K562 (cell line): ENCODE data around the gene PROKR1. TPM values are rescaled to one million over a fixed set of nuclear protein-coding genes. Genes with fewer than 3 reads are reported as not detected.

ENCODE experiments used
- ARHGAP35 ChIP-seq: fragments of 450-650 bp; IDR thresholded peaks from 2 replicates; pipeline ENCODE4 v1.6.1; 2018; ENCODE audit not compliant: partially characterized antibody
- DPF2 ChIP-seq: fragments of 450-650 bp; IDR thresholded peaks from 2 replicates; pipeline ENCODE4 v1.6.1; 2016
- JUN ChIP-seq, 2 experiments: sonication (generic) in 1 of 2; formaldehyde crosslinking in 1 of 2; IDR thresholded peaks; 2 replicates each; pipeline versions ENCODE4 v1.6.1 to v1.8.0; 2012 to 2022; ENCODE audit warnings: borderline replicate concordance in 2 of 2, mild to moderate bottlenecking in 2 of 2, improper control_type of control experiment in 1 of 2, low read depth in 1 of 2, low read length in 1 of 2, missing genetic modification reagents in 1 of 2
- MAFG ChIP-seq: fragments of 450-650 bp; conservative IDR thresholded peaks from 2 replicates; pipeline ENCODE4 v1.6.1; 2016; ENCODE audit warnings: missing genetic modification characterization, missing compliant biosample characterization
- MCM7 ChIP-seq, 2 experiments: fragments of 450-650 bp; IDR thresholded peaks; 2 replicates each; pipeline ENCODE4 v1.6.1; 2016 to 2018
- MTA1 ChIP-seq: fragments of 450-650 bp; IDR thresholded peaks from 2 replicates; pipeline ENCODE4 v1.6.1; 2017; ENCODE audit warnings: borderline replicate concordance
- MXI1 ChIP-seq: IDR thresholded peaks from 2 replicates; pipeline ENCODE4 v1.6.1; 2011; ENCODE audit warnings: low read depth, mild to moderate bottlenecking, improper control_type of control experiment, low read length
- PCBP1 ChIP-seq: fragments of 200-400 bp; formaldehyde crosslinking; IDR thresholded peaks from 2 replicates; pipeline ENCODE4 v1.6.1; 2018; ENCODE audit warnings: mild to moderate bottlenecking, low read depth, low read length; ENCODE audit not compliant: poor library complexity, severe bottlenecking
- PHB2 ChIP-seq: fragments of 450-650 bp; IDR thresholded peaks from 2 replicates; pipeline ENCODE4 v1.6.1; 2017; ENCODE audit warnings: low read depth
- PRMT5 ChIP-seq: sonication (generic); formaldehyde crosslinking; IDR thresholded peaks from 2 replicates; pipeline ENCODE4 v1.5.0; 2020; ENCODE audit warnings: missing genetic modification reagents
- RCOR1 ChIP-seq, 2 experiments: IDR thresholded peaks; 2 replicates each; pipeline ENCODE4 v1.6.1; 2012; ENCODE audit warnings: low read depth in 2 of 2, low read length in 2 of 2, borderline replicate concordance in 1 of 2, improper control_type of control experiment in 1 of 2
- SIRT6 ChIP-seq: IDR thresholded peaks from one replicate; pipeline ENCODE4 v1.6.1; 2012; ENCODE audit warnings: low read depth, mild to moderate bottlenecking, control low read depth, inconsistent platforms, low read length, moderate library complexity
- SMARCC2 ChIP-seq: fragments of 450-650 bp; IDR thresholded peaks from 2 replicates; pipeline ENCODE4 v1.6.1; 2017; ENCODE audit warnings: antibody characterized with exemption, moderate library complexity, mild to moderate bottlenecking, low read depth
- TOE1 ChIP-seq, 2 experiments: fragments of 450-650 bp in 1 of 2; sonication (generic) in 1 of 2; formaldehyde crosslinking in 1 of 2; IDR thresholded peaks; 2 replicates each; pipeline versions ENCODE4 v1.7.1 to v1.8.0; 2016 to 2022; ENCODE audit warnings: borderline replicate concordance in 2 of 2, mild to moderate bottlenecking in 2 of 2, antibody characterized with exemption in 1 of 2, inconsistent platforms in 1 of 2, low read depth in 1 of 2, missing genetic modification reagents in 1 of 2, moderate library complexity in 1 of 2
- TSC22D4 ChIP-seq: fragments of 450-650 bp; IDR thresholded peaks from 2 replicates; pipeline ENCODE4 v1.6.1; 2016; ENCODE audit warnings: missing genetic modification characterization, missing biosample characterization, control low read depth
- VEZF1 ChIP-seq: fragments of 200-800 bp; sonication (Bioruptor generic); IDR thresholded peaks from 2 replicates; pipeline ENCODE4 v1.6.1; 2017; ENCODE audit warnings: missing genetic modification characterization, missing compliant biosample characterization
- ZBTB1 ChIP-seq: sonication (generic); formaldehyde crosslinking; IDR thresholded peaks from 2 replicates; pipeline ENCODE4 v1.8.1; 2023; ENCODE audit warnings: missing genetic modification reagents, low read depth, mild to moderate bottlenecking, borderline replicate concordance
- ZNF277 ChIP-seq: fragments of 250-450 bp; sonication (Bioruptor Pico); IDR thresholded peaks from 2 replicates; pipeline ENCODE4 v1.8.0; 2022; ENCODE audit warnings: inconsistent platforms, mild to moderate bottlenecking, moderate library complexity, borderline replicate concordance
- ZNF444 ChIP-seq: fragments of 250-450 bp; sonication (Bioruptor Pico); IDR thresholded peaks from 2 replicates; pipeline ENCODE4 v1.4.0; 2020; ENCODE audit warnings: mild to moderate bottlenecking, moderate library complexity
- polyA plus RNA-seq, 8 experiments: library from polyadenylated mRNA; depleted of rRNA in 4 of 8; stranded (reverse) in 5 of 8; unstranded in 3 of 8; fragments of >200 nt; fragmentation: Nextera tagmentation in 2 of 8; fragmentation: Illumina TruSeq in 1 of 8; extraction: Ambion mirVana in 2 of 8; extraction: Trizol in 1 of 8; gene quantifications; 2 replicates each; pipeline versions ENCODE4 v1.2.1 to v1.2.3, GENCODE V29; 2011 to 2014; ENCODE audit warnings: inconsistent platforms in 1 of 8, missing spikeins in 1 of 8
- total RNA-seq, 7 experiments: library from RNA; depleted of rRNA in 6 of 7; stranded (reverse); fragments of >200 nt in 6 of 7; fragmentation: Illumina TruSeq in 2 of 7; extraction: Trizol in 2 of 7; gene quantifications; 2 replicates each; pipeline versions ENCODE4 v1.2.1 to v1.2.3, GENCODE V29; 2011 to 2021; ENCODE audit warnings: low replicate concordance in 1 of 7
- TF ChIP-seq, protein P1 (sequence below), 3 experiments: IDR thresholded peaks in 2 of 3; conservative IDR thresholded peaks in 1 of 3; 2 replicates each; pipeline ENCODE4 v1.5.1; 2011 to 2012; ENCODE audit warnings: low read length in 3 of 3, mild to moderate bottlenecking in 3 of 3, control low read depth in 2 of 3, improper control_type of control experiment in 1 of 3, inconsistent platforms in 1 of 3, low read depth in 1 of 3, mixed read lengths in 1 of 3, moderate library complexity in 1 of 3; ENCODE audit not compliant: insufficient read depth in 2 of 3
- TF ChIP-seq, protein P2 (sequence below): fragments of 450-650 bp; IDR thresholded peaks from 2 replicates; pipeline ENCODE4 v1.6.1; 2016

The PROKR1 gene
- total and polyA plus RNA-seq, 9 of the 15 experiments (the other 6 are each of a cell fraction or from before 2014, with no cell fraction given), result 0.01 to 0.18 (median 0.09) TPM; not detected in 1

DNA sequence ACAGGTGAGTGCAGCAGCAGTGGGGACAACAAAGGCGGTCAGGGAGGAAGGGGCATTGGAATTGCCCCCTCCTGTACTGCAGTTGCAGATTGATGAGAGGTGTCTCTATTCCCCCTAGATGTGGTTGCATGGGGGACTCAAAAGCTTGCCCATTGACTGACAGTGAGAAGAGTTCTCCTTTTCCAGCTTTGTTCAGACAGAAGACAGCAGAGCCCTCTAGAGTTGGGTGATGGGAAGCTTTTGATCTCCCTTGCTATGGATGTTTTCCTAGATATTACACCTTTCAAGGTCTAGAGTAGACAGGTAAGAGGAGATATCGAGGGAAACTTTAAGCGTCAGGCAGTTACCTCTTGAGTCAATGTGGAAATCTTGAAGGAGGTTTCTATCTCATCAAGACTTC, 2.9 kb downstream of the PROKR1 start (continued):
- no peak for TF ChIP-seq VEZF1 (CRISPR knock-in tag)
- no peak for TF ChIP-seq PRMT5
- no peak for TF ChIP-seq SMARCC2
- TF ChIP-seq TSC22D4 (tag), result no peak
- no peak for TF ChIP-seq MCM7 (IDR thresholded peaks at IDR 0.05)
- no peak for TF ChIP-seq DPF2
- TF ChIP-seq PCBP1, result no peak
- no peak for TF ChIP-seq MXI1
- no peak for TF ChIP-seq ZNF444
- no peak for TF ChIP-seq ZNF277
- no peak for TF ChIP-seq TOE1 (IDR thresholded peaks at IDR 0.05; ENCODE audit: borderline replicate concordance)
- TF ChIP-seq TOE1 (CRISPR knock-in tag; IDR thresholded peaks at IDR 0.05; ENCODE audit: borderline replicate concordance, low read depth), result no peak
- TF ChIP-seq PHB2, result no peak
- TF ChIP-seq SIRT6, result no peak
- no peak for TF ChIP-seq RCOR1 (IDR thresholded peaks at IDR 0.05; ENCODE audit: borderline replicate concordance in 1 of 2, low read depth in 2 of 2, low read length in 2 of 2)
- TF ChIP-seq ZBTB1, result no peak
- TF ChIP-seq JUN (IDR thresholded peaks at IDR 0.05; ENCODE audit: borderline replicate concordance, low read depth, low read length), result no peak
- no peak for TF ChIP-seq JUN (CRISPR knock-in tag; IDR thresholded peaks at IDR 0.05; ENCODE audit: borderline replicate concordance)
- TF ChIP-seq, protein P1, sequence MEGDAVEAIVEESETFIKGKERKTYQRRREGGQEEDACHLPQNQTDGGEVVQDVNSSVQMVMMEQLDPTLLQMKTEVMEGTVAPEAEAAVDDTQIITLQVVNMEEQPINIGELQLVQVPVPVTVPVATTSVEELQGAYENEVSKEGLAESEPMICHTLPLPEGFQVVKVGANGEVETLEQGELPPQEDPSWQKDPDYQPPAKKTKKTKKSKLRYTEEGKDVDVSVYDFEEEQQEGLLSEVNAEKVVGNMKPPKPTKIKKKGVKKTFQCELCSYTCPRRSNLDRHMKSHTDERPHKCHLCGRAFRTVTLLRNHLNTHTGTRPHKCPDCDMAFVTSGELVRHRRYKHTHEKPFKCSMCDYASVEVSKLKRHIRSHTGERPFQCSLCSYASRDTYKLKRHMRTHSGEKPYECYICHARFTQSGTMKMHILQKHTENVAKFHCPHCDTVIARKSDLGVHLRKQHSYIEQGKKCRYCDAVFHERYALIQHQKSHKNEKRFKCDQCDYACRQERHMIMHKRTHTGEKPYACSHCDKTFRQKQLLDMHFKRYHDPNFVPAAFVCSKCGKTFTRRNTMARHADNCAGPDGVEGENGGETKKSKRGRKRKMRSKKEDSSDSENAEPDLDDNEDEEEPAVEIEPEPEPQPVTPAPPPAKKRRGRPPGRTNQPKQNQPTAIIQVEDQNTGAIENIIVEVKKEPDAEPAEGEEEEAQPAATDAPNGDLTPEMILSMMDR (IDR thresholded peaks at IDR 0.05 in 2 of 3, conservative IDR thresholded peaks at IDR 0.05 in 1 of 3; ENCODE audit: insufficient read depth in 2 of 3, low read depth in 1 of 3, low read length in 3 of 3), result peak; percentile 58 to 71 (median 59)
- TF ChIP-seq, protein P2, sequence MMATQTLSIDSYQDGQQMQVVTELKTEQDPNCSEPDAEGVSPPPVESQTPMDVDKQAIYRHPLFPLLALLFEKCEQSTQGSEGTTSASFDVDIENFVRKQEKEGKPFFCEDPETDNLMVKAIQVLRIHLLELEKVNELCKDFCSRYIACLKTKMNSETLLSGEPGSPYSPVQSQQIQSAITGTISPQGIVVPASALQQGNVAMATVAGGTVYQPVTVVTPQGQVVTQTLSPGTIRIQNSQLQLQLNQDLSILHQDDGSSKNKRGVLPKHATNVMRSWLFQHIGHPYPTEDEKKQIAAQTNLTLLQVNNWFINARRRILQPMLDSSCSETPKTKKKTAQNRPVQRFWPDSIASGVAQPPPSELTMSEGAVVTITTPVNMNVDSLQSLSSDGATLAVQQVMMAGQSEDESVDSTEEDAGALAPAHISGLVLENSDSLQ, result peak; percentile 82
- no peak for TF ChIP-seq ARHGAP35
- TF ChIP-seq MAFG (tag), result no peak
- no peak for TF ChIP-seq MTA1
